Measurements from ENCODE around the gene NUBP2. TPM values are rescaled to one million over a fixed set of nuclear protein-coding genes. Genes with fewer than 3 reads are reported as not detected.

NUBP2 gene
- total and polyA plus RNA-seq, 2 donors (not counting 3 experiments of a cell fraction or from before 2014, with no cell fraction given) = 55.0 to 69.6 TPM

DNA sequence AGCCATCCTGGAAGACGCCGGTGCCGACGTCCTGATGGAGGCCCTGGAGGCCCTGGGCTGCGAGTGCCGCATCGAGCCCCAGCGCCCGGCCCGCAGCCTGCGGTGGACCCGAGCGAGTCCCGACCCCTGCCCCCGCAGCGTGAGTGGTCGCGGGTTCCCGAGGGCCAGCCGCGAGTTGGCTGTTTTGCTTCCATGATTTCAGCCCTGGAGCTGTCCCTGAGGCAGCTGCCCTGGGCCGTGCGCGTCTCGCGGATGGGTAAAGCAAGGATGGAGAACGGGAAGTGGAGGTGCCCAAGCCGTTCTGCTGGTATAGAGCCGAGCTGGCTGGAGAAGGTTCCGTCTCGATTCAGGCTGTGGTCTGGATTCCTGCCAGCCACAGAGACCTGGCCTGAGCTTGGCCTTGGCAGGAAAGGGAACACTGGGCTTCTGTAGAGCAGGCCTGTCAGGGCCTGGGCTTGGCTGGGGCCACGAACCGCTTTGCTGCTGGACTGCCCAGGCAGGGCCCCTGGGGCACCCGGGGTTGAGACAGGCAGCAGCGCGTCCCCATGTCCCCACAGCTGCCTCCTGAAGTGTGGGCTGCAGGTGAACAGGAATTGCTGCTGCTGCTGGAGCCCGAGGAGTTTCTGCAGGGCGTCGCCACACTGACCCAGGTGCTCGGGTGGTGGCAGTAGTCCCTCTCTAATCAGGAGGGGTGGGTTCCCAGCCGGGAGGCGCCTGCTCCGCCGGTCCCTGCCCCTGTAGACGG is 8.9 kb upstream of the NUBP2 start:
- DNase-seq (ENCODE audit: low read depth, low spot score) = no peak
- peaks cover 0 to 35% of the 10 kb centered on the region in 2 experiments for H3K36me3 ChIP-seq (ENCODE audit: control insufficient read depth in 2 of 2, extremely low read depth in 1 of 2, insufficient read depth in 2 of 2, low read length in 2 of 2)
- intact Hi-C loops (cut with micrococcal nuclease) = loop anchor here (1.0 kb wide), 1 partner anchor 8 kb away; the partner anchor contains the start of genes NUBP2 and SPSB3

More for the DNA sequence above, 8.9 kb upstream of the NUBP2 start:
- Histone ChIP-seq H3K27ac (ENCODE audit: insufficient read depth, low read depth, low read length) (no peak overlapping the region), H4K20me1 (replicated peaks; ENCODE audit: control insufficient read depth, extremely low read depth, insufficient read depth, low read length) (no peaks in the 10 kb centered on the region), H3K27me3 (ENCODE audit: control insufficient read depth in 2 of 2, insufficient read depth in 2 of 2, low read length in 2 of 2) (no peaks in the 10 kb centered on the region), H2AFZ (ENCODE audit: low read depth, low read length) (peak overlapping the region; percentile 10), H3K4me2 (ENCODE audit: insufficient read depth, low read length) (peak overlapping the region; percentile 45), H3K4me3 (replicated peaks in 1 of 3; ENCODE audit: insufficient read depth in 1 of 3, low read depth in 1 of 3, low read length in 3 of 3) (peak overlapping the region; percentile 26 to 83 (median 54)), H3K9me1 (replicated peaks; ENCODE audit: control insufficient read depth, extremely low read depth, insufficient read depth, low read length) (no peaks in the 10 kb centered on the region), H3K9me3 (replicated peaks; ENCODE audit: control insufficient read depth, insufficient read depth, low read length) (no peaks in the 10 kb centered on the region), H3K9ac (replicated peaks; ENCODE audit: extremely low read depth, insufficient read depth, low read length) (peak overlapping the region; percentile 80), H3K4me1 (ENCODE audit: control insufficient read depth, extremely low read depth, insufficient read depth, low read length) (peaks cover 19% of the 10 kb centered on the region), H3K79me2 (ENCODE audit: control insufficient read depth, insufficient read depth, low read length) (peaks cover 17% of the 10 kb centered on the region)
- CTCF ChIA-PET = interaction anchor here (1.1 to 2.0 kb wide), 2 partner anchors 8 to 50 kb away, joined by 9 to 16 read pairs; partner anchors contain the start of genes NUBP2 and SPSB3
- dilution Hi-C loops (cut with MboI; ENCODE audit: extremely low pct_ligation_motif_present, low sequenced_read_pairs) = no loop called here
- BruUV-seq (replicated peaks) = no TSS peak
- peak; percentile 59 for FAIRE-seq
- TF ChIP-seq JUN (IDR thresholded peaks at IDR 0.05; ENCODE audit: borderline replicate concordance, insufficient read depth, insufficient read length, low read depth) = no peak
- TF ChIP-seq MYC (IDR thresholded peaks at IDR 0.05; ENCODE audit: low read depth, low read length) = no peak
- no peak for TF ChIP-seq POLR2A (IDR thresholded peaks at IDR 0.05; ENCODE audit: low read depth, low read length)
- TF ChIP-seq FOS (IDR thresholded peaks at IDR 0.05; ENCODE audit: borderline replicate concordance, insufficient read depth, low read length) = no peak
- TF ChIP-seq POLR2AphosphoS5 (IDR thresholded peaks at IDR 0.05; ENCODE audit: insufficient read depth, low read depth, low read length) = no peak
- no peak for TF ChIP-seq MAX (IDR thresholded peaks at IDR 0.05; ENCODE audit: insufficient read depth, insufficient read length)
- no peak for TF ChIP-seq EZH2 (IDR thresholded peaks at IDR 0.05; ENCODE audit: borderline replicate concordance, low read depth, low read length, severe bottlenecking)
- TF ChIP-seq, protein P1, sequence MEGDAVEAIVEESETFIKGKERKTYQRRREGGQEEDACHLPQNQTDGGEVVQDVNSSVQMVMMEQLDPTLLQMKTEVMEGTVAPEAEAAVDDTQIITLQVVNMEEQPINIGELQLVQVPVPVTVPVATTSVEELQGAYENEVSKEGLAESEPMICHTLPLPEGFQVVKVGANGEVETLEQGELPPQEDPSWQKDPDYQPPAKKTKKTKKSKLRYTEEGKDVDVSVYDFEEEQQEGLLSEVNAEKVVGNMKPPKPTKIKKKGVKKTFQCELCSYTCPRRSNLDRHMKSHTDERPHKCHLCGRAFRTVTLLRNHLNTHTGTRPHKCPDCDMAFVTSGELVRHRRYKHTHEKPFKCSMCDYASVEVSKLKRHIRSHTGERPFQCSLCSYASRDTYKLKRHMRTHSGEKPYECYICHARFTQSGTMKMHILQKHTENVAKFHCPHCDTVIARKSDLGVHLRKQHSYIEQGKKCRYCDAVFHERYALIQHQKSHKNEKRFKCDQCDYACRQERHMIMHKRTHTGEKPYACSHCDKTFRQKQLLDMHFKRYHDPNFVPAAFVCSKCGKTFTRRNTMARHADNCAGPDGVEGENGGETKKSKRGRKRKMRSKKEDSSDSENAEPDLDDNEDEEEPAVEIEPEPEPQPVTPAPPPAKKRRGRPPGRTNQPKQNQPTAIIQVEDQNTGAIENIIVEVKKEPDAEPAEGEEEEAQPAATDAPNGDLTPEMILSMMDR (IDR thresholded peaks at IDR 0.05; ENCODE audit: extremely low read depth in 1 of 2, insufficient read depth in 1 of 2, low read depth in 1 of 2, low read length in 2 of 2) = no peak
- no peak for TF ChIP-seq GATA2 (IDR thresholded peaks at IDR 0.05; ENCODE audit: insufficient read depth, insufficient read length, low read depth, low read length)
- POLR2A ChIA-PET = interaction anchor here (1.4 kb wide), 1 partner anchor 9 kb away, joined by 6 read pairs; the partner anchor contains the start of genes NUBP2 and SPSB3
